ENCODE results near the gene SMYD4.
"Not testable (repeated sequence)": the region's sequence is repeated elsewhere in the genome, so short reads cannot be mapped to it uniquely, and the experiment has no call there.

SMYD4 gene, protein sequence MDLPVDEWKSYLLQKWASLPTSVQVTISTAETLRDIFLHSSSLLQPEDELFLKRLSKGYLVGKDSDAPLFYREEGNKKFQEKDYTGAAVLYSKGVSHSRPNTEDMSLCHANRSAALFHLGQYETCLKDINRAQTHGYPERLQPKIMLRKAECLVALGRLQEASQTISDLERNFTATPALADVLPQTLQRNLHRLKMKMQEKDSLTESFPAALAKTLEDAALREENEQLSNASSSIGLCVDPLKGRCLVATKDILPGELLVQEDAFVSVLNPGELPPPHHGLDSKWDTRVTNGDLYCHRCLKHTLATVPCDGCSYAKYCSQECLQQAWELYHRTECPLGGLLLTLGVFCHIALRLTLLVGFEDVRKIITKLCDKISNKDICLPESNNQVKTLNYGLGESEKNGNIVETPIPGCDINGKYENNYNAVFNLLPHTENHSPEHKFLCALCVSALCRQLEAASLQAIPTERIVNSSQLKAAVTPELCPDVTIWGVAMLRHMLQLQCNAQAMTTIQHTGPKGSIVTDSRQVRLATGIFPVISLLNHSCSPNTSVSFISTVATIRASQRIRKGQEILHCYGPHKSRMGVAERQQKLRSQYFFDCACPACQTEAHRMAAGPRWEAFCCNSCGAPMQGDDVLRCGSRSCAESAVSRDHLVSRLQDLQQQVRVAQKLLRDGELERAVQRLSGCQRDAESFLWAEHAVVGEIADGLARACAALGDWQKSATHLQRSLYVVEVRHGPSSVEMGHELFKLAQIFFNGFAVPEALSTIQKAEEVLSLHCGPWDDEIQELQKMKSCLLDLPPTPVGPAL

DNA sequence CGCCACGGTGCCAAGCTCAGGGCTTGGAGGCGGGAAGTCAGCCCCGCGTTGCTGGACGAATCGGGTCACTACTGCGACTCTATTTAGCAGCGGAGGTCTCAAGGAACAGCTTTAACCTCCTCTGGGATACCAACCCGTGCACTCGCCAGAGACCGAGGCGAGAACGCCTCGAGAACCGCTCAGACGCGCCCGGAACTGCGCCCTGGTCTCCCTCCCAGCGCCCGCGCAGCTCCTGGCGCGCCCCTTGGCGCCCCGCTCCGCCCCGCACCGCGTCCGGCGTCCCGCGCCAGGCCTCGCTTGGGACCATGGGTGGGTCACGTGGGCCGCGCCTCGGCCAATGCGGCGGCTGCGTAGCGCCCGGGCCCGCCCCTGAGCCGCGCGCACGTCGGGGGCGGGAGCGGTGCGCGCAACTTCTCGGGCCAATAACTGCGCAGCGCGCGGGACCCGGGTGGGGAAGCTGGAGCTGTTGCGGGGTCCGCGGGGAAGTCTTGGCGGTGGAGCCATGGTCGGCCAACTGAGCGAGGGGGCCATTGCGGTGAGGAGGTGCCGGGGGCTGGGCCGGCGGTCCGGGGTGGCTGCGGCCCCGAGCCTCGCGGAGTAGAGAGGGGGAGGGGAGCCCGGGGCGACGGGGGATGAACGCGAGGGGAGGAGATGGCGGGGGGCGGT lies at the start of gene SMYD4, which contains the start of gene RPA1:
Gene SMYD4, minus strand, starts transcription at position 311 of the 666 bp plus-strand sequence. CDS start 1,908 bp downstream, outside the sequence.
Gene RPA1, plus strand, starts transcription at position 414 of the 666 bp plus-strand sequence. Its CDS starts 89 bp downstream, at position 503.
- peak; percentile 85 for DNase-seq (ENCODE audit: low read depth)

DNA sequence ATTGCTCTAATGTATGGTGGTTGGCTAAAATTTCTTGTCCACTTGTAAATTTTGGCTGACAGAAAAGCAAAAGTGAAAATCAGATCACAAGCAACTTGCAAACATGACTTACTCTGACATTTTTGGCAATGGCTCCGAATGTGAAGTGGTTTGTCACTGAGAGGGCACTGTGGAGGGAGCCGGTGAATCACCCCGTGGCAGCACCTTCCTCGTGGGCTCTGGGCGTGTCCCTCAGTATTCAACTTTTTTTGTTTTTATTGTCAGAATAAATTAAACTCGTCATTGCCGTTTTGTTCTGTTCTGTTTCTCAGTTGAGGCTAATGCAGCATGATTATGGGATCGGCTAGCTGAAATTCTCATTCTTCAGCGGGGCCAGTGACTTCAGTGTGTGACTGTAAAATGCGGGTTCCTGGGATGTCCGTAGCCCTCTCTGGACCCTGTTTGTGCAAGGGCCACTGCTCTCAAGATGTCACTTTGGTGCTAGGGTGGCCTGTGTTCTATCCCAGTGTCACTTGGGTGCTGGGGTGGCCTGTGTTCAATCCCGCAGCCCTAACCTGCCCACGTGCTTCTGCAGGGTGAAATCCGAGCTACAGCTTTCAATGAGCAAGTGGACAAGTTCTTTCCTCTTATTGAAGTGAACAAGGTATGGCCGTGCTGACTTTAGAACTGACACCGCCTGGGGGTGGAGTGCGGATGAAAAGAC lies 48.9 kb upstream of the SMYD4 start:
- DNase-seq (ENCODE audit: low read depth), result no peak

- no peak for DNase-seq (ENCODE audit: low read depth)
Observed at GRCh38 chr17:1875597-1875996, 45.9 kb upstream of the SMYD4 start.

DNA sequence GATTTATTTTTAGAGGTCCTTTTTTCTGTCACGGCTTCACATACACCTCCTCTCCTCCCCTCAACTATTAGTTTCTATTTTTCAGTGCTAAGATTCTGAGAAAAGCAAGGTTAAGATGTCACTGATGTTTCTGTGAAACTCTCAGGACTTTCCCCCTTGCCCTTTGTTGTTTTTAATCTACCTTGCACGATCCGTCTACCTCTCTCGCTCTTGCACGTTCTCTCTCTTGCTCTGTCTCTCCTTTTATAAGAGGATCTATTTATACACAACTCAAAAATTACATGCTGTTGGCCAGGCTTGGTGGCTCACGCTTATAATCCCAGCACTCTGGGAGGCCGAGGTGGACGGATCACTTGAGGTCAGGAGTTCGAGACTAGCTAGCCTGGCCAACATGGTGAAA lies 43.7 kb upstream of the SMYD4 start:
- DNase-seq (ENCODE audit: low read depth), result no peak

GRCh38 chr17:1872976-1873375 lies 43.3 kb upstream of the SMYD4 start:
- no peak for DNase-seq (ENCODE audit: low read depth)

DNA sequence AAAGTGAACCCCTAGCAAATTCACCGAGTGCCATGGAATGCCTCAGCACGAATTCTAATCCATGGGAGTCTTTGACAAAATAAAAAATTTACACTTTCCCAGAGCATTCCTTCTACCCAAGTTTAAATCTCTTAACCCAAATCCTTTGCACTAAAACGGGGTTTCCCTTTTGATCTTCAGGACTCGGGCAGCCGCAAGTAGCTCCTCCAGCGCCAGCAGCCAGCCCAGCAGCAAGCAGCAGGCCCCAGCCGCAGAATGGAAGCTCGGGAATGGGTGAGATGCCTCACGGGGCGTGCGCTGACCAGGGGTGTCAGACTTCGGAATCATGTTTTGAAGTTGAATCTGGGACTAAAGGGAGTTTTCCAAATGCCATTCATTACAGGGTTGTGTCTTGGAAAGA lies 42.6 kb upstream of the SMYD4 start:
- DNase-seq (ENCODE audit: low read depth), result no peak

- no peak for DNase-seq (ENCODE audit: low read depth)
Observed at GRCh38 chr17:1871756-1872155, 42.1 kb upstream of the SMYD4 start.

GRCh38 chr17:1870592-1870991 lies 40.9 kb upstream of the SMYD4 start:
- no peak for DNase-seq (ENCODE audit: low read depth)

DNA sequence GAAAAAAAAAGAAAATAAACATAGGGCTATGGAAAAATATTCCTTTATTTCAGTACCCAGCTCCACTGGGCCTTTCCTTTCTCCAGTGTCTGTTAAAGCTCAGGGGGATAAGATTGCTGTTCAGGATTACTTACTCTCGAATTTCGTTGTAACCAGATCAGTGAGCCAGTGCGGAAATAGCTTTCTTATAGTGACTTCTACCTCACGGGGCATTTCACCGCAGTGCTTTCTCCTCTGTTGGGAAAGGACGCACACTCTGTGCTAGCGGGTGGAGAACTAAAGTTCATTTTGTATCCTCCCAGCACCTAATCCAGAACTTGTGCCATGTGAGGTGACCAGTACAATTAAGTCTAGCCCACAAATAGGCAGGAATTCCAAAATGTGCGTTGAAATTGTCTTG lies 38.4 kb upstream of the SMYD4 start:
- no peak for DNase-seq (ENCODE audit: low read depth)

GRCh38 chr17:1867307-1867706 lies 37.6 kb upstream of the SMYD4 start:
- DNase-seq (ENCODE audit: low read depth), result no peak

DNA sequence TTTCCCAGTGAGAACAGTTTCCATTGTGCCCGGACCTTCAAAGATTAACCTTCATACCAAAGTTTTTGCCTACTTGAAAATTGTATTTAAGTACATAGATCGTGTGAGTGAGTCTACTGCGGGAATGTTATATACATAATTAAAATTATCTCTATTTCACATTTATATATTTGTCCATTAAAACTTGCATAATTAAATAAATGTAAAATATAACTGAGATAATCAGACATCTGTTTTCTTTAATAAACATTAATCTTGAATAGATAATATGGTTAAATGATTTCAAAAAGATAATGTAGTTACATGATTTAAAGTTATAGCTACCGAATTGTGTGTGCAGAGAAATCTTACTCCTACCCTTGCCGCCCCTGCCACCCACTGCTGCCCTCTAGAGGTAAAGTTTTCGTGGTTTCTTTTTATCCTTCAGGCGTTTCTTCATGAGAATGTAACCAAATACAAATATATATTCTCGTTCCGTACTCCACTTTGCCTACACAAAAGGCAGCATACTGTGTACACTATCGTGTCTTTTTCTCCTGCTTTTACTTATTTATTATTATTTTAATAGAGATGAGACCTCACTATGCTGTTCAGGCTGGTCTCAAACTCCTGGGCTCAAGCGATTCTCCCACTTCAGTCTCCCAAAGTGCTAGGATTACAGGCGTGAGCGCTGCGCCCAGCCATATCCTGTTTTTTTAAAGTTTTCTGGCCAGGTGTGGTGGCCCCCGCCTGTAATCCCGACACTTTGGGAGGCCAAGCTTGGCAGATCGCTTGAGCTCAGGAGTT lies 35.7 kb upstream of the SMYD4 start:
- peak; percentile 24 for DNase-seq (ENCODE audit: low read depth)

DNA sequence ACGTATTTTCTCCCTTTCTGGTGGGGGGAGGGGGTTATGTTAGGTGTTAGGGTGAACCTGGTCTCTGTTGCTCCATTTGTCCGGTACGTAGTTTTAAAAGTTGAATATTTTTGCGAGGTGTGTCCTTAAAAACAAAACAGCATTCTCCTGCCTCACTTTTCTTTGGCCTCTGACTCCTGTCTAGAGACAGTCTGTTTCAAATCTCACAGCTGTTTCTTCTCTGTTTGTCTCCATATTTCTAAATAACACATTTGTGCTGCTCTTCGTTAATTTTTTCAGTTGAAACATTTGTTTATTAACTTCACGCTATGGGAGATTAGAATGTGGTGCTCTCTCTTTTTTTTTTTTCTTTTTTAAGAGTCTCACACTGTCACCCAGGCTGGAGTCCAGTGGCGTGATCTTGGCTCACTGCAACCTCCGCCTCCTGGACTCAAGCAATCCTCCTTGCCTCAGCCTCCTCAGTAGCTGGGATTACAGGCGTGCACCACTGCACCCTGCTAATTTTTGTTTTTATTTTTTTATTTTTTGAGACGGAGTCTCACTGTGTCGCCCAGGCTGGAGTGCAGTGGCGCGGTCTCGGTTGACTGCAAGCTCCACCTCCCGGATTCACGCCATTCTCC lies 31.8 kb upstream of the SMYD4 start:
- DNase-seq (ENCODE audit: low read depth), result no peak

DNA sequence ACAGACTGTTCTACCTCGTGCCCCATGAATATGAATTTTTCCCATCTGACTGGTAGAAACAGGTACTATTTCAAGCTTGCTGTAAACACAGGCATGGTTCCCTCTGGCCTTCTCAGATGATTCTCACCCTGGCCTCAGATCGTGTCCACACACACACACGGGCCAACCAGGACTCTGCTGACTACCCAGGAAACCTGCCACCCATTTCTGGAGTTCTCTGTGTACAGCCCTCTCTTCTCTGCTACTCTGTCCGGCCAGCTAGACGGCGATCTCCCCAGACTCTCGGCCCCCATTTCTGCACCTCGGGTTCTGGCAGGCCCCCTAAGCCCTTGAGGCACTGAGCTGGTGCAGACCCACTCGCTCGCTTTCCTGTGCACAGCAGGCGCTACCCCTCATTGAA lies 31.3 kb upstream of the SMYD4 start:
- no peak for DNase-seq (ENCODE audit: low read depth)

DNA sequence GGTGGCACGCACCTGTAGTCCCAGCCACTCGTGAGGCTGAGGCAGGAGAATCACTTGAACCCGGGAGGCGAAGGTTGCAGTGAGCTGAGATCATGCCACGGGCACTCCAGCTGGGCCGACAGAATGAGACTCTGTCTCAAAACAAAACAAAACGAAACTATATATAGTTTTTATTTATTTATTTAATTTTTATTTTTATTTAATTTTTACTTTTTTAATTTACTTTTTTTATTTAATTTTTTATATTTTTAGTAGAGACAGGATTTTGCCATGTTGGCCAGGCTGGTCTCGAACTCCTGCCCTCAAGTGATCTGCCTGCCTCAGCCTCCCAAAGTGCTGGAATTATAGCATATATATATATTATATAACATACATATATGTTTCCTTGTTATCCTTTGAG lies 26.8 kb upstream of the SMYD4 start:
- not testable (repeated sequence) for DNase-seq (ENCODE audit: low read depth)

DNA sequence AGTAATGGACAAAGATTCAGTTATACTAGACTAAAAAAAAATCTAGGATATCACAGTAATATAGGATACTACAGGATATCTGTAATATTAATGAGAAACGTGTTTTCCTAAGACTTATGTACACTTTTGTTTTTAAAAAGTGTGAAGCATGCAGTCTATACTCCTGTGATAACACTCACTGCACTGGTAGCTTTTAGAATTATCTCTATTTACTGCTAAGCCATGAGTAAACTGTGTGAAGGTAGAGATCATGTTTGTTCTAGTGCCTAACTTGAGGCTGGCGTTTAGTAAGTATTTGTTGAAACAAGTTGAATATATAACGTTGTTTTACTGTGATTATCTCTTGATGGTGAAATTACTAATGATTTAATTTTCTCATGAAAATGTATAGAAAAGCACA lies 24.0 kb upstream of the SMYD4 start:
- no peak for DNase-seq (ENCODE audit: low read depth)

GRCh38 chr17:1852327-1852726 lies 22.6 kb upstream of the SMYD4 start:
- no peak for DNase-seq (ENCODE audit: low read depth)

- no peak for DNase-seq (ENCODE audit: low read depth)
Observed at GRCh38 chr17:1847191-1847590, 17.5 kb upstream of the SMYD4 start.

DNA sequence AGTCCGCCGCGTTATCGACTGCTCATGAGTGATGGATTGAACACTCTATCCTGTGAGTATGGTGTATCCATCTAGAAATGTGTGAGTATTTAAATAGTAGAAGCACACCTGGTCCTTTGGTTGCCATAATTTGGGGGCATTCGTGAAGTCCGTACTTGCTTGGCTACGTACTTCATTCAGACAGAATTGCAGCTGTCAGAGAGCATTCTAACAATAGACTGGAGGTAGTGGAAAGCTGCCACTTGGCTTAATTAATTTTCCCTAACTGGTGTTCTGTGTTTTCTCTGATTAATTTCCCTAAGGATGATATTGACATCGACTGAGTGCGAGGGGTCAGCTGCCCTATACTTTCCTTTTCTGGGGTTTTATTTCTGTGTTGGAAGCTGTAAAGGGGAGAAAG lies 14.2 kb upstream of the SMYD4 start:
- no peak for DNase-seq (ENCODE audit: low read depth)

DNA sequence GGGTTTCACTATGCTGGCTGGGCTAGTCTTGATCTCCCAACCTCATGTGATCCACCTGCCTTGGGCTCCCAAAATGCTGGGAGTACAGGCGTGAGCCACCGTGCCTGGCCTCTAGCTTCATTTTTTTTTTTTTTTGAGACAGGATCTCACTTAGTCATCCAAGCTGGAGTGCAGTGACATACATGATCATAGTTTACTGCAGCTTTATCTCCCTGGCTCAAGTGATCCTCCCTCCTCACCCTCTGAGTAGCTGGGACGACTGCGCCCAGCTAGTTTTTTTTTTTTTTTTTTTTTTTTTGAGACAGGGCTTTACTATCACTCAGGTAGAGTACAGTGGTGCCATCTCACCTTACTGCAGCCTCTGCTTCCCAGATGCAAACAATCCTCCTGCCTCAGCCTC lies 9.8 kb upstream of the SMYD4 start:
- DNase-seq (ENCODE audit: low read depth), result no peak

- DNase-seq (ENCODE audit: low read depth), result no peak
Observed at GRCh38 chr17:1834380-1835149, 4.9 kb upstream of the SMYD4 start.

Data from fibroblast of gingiva (primary cell).